Measurements from ENCODE around the gene PLS1.
A peak's percentile ranks its signal among the peaks of the same experiment; 100 is the strongest.
"Not testable (repeated sequence)": the region's sequence is repeated elsewhere in the genome, so short reads cannot be mapped to it uniquely, and the experiment has no call there.

PLS1 gene

GRCh38 chr3:142568393-142569017 is 27.7 kb upstream of the PLS1 start:
- TF ChIP-seq CTCF (IDR thresholded peaks at IDR 0.05; ENCODE audit: insufficient read depth, missing control alignments): no peak
- DNase-seq (ENCODE audit: insufficient read length, low spot score) (no peak), FAIRE-seq (no peak)

GRCh38 chr3:142569422-142569821 is 26.8 kb upstream of the PLS1 start:
- DNase-seq (ENCODE audit: insufficient read length, low spot score); FAIRE-seq: not testable (repeated sequence)

GRCh38 chr3:142574223-142574622 is 22.0 kb upstream of the PLS1 start:
- not testable (repeated sequence) for FAIRE-seq; DNase-seq (ENCODE audit: insufficient read length, low spot score)

GRCh38 chr3:142574665-142575064 is 21.5 kb upstream of the PLS1 start:
- no peak for DNase-seq (ENCODE audit: insufficient read length, low spot score)
- TF ChIP-seq CTCF (IDR thresholded peaks at IDR 0.05; ENCODE audit: insufficient read depth, missing control alignments): no peak
- FAIRE-seq: no peak

GRCh38 chr3:142576792-142577191 is 19.4 kb upstream of the PLS1 start:
- TF ChIP-seq CTCF (IDR thresholded peaks at IDR 0.05; ENCODE audit: insufficient read depth, missing control alignments): no peak
- DNase-seq (ENCODE audit: insufficient read length, low spot score): no peak
- FAIRE-seq: no peak

- no peak for DNase-seq (ENCODE audit: insufficient read length, low spot score)
- no peak for FAIRE-seq
- TF ChIP-seq CTCF (IDR thresholded peaks at IDR 0.05; ENCODE audit: insufficient read depth, missing control alignments): no peak
Measured at GRCh38 chr3:142577696-142578328, 18.4 kb upstream of the PLS1 start.

GRCh38 chr3:142578329-142579223 is 17.6 kb upstream of the PLS1 start, which contains the start of gene ATR:
ATR (minus strand) TSS chr3:142578733; CDS start chr3:142578704, 29 bp downstream.
- DNase-seq (ENCODE audit: insufficient read length, low spot score) (peak; percentile 86), FAIRE-seq (no peak)
- no peak for TF ChIP-seq CTCF (IDR thresholded peaks at IDR 0.05; ENCODE audit: insufficient read depth, missing control alignments)

GRCh38 chr3:142580061-142580423 is 16.2 kb upstream of the PLS1 start:
- no peak for TF ChIP-seq CTCF (IDR thresholded peaks at IDR 0.05; ENCODE audit: insufficient read depth, missing control alignments)
- FAIRE-seq (no peak), DNase-seq (ENCODE audit: insufficient read length, low spot score) (no peak)

GRCh38 chr3:142581070-142581469 is 15.1 kb upstream of the PLS1 start:
- FAIRE-seq; DNase-seq (ENCODE audit: insufficient read length, low spot score): not testable (repeated sequence)

All from D721Med (cell line).